ENCODE results near the gene ANKRD63.

Gene ANKRD63

GRCh38 chr15:40279437-40280141 lies 3.3 kb downstream of the ANKRD63 start:
- DNase-seq (ENCODE audit: low read depth in 2 of 2), result peak; percentile 59 to 75

GRCh38 chr15:40278026-40278425 lies 4.8 kb downstream of the ANKRD63 start:
- no peak for DNase-seq (ENCODE audit: low read depth in 2 of 2)

- no peak for DNase-seq (ENCODE audit: low read depth in 2 of 2)
Measured at GRCh38 chr15:40277471-40277870, 5.4 kb downstream of the ANKRD63 start.

GRCh38 chr15:40276927-40277326 lies 5.9 kb downstream of the ANKRD63 start:
- no peak for DNase-seq (ENCODE audit: low read depth in 2 of 2)

GRCh38 chr15:40275954-40276353 lies 6.9 kb downstream of the ANKRD63 start:
- DNase-seq (ENCODE audit: low read depth in 2 of 2), result no peak

GRCh38 chr15:40275523-40275922 lies 7.3 kb downstream of the ANKRD63 start:
- DNase-seq (ENCODE audit: low read depth in 2 of 2), result no peak

- peak; percentile 80 to 92 for DNase-seq (ENCODE audit: low read depth in 2 of 2)
Measured at GRCh38 chr15:40274350-40275274, 8.3 kb downstream of the ANKRD63 start.

- no peak for DNase-seq (ENCODE audit: low read depth in 2 of 2)
Measured at GRCh38 chr15:40273428-40273827, 9.4 kb downstream of the ANKRD63 start.

- DNase-seq (ENCODE audit: low read depth in 2 of 2), result no peak
Measured at GRCh38 chr15:40272485-40273056, 10.3 kb downstream of the ANKRD63 start.

GRCh38 chr15:40271685-40272484 lies 11.0 kb downstream of the ANKRD63 start:
- DNase-seq (ENCODE audit: low read depth in 2 of 2), result no peak

GRCh38 chr15:40270246-40270995 lies 12.4 kb downstream of the ANKRD63 start:
- no peak for DNase-seq (ENCODE audit: low read depth in 2 of 2)

- DNase-seq (ENCODE audit: low read depth in 2 of 2), result no peak
Measured at GRCh38 chr15:40269604-40270003, 13.3 kb downstream of the ANKRD63 start.

GRCh38 chr15:40267670-40268069 lies 15.2 kb downstream of the ANKRD63 start:
- no peak for DNase-seq (ENCODE audit: low read depth in 2 of 2)

- no peak for DNase-seq (ENCODE audit: low read depth in 2 of 2)
Measured at GRCh38 chr15:40266828-40267304, 16.0 kb downstream of the ANKRD63 start.

- no peak for DNase-seq (ENCODE audit: low read depth in 2 of 2)
Measured at GRCh38 chr15:40265875-40266274, 17.0 kb downstream of the ANKRD63 start.

GRCh38 chr15:40265355-40265754 lies 17.5 kb downstream of the ANKRD63 start:
- DNase-seq (ENCODE audit: low read depth in 2 of 2), result no peak

- DNase-seq (ENCODE audit: low read depth in 2 of 2), result no peak
Measured at GRCh38 chr15:40264321-40265153, 18.3 kb downstream of the ANKRD63 start.

GRCh38 chr15:40263024-40263754 lies 19.7 kb downstream of the ANKRD63 start:
- DNase-seq (ENCODE audit: low read depth in 2 of 2), result no peak

- no peak for DNase-seq (ENCODE audit: low read depth in 2 of 2)
Measured at GRCh38 chr15:40259021-40259420, 23.8 kb downstream of the ANKRD63 start.

All from stimulated activated CD4-positive, alpha-beta T cell treated with anti-CD3 and anti-CD28 coated beads, Interleukin-4, amount 100 ng/mL, for 48 hours (primary cell).